T-cell (primary cell): ENCODE measurements around the gene CEP68. TPM values are rescaled to one million over a fixed set of nuclear protein-coding genes. Genes with fewer than 3 reads are reported as not detected.

Experiments used
- ATAC-seq, 4 experiments: fragments of 200-7000 bp in 3 of 4; fragments of 150-1000 bp in 1 of 4; cut with Tn5 transposase; replicated peaks in 1 of 4; 1 replicate in 3 of 4; 2 replicates in 1 of 4; pipeline ENCODE4 v1.10.0; 2021; ENCODE audit warnings: moderate library complexity in 3 of 4, mild to moderate bottlenecking in 2 of 4, moderate number of reproducible peaks in 1 of 4
- CTCF ChIA-PET, 2 donors: fragments of 300-600 bp; sonication (Branson Sonifier 250); formaldehyde crosslinking; loops; one replicate each; lab custom pipeline; 2022; ENCODE audit warnings: antibody characterized with exemption in 2 of 2; lab: Charles Lee
- POLR2A ChIA-PET, 2 donors: fragments of 300-600 bp; sonication (Branson Sonifier 250); formaldehyde crosslinking; loops; one replicate each; lab custom pipeline; 2022; ENCODE audit warnings: antibody characterized with exemption in 2 of 2; lab: Charles Lee
- DNase-seq, 35 experiments: peaks; one replicate each; pipeline versions ENCODE4 v3.0.0 to v3.0.0-alpha.2; 2013 to 2023
- H3K27ac ChIP-seq: one replicate; pipeline ENCODE4 v1.5.1; 2013; ENCODE audit warnings: low read length
- H3K27me3 ChIP-seq, 2 experiments: replicated peaks in 1 of 2; 1 replicate in 1 of 2; 2 replicates in 1 of 2; pipeline versions ENCODE4 v1.6.1 to v1.7.0; 2013; ENCODE audit warnings: low read length in 1 of 2, mixed read lengths in 1 of 2; ENCODE audit not compliant: control insufficient read depth in 2 of 2, insufficient read depth in 2 of 2; ENCODE audit errors: extremely low read depth in 1 of 2
- H3K36me3 ChIP-seq, 2 donors: 1 replicate in 1 of 2; 2 replicates in 1 of 2; pipeline versions ENCODE4 v1.6.1 to v1.7.0; 2013; ENCODE audit warnings: low read length in 1 of 2; ENCODE audit not compliant: control insufficient read depth in 2 of 2, insufficient read depth in 1 of 2; ENCODE audit errors: extremely low read depth in 1 of 2
- H3K4me1 ChIP-seq, 2 experiments: 1 replicate in 1 of 2; 2 replicates in 1 of 2; pipeline versions ENCODE4 v1.6.1 to v1.7.0; 2013; ENCODE audit warnings: low read length in 2 of 2, mixed read lengths in 1 of 2; ENCODE audit not compliant: insufficient read depth in 2 of 2, control insufficient read depth in 1 of 2; ENCODE audit errors: extremely low read depth in 1 of 2
- H3K4me3 ChIP-seq, 2 donors: 1 replicate in 1 of 2; 2 replicates in 1 of 2; pipeline versions ENCODE4 v1.5.1 to v1.7.0; 2013; ENCODE audit warnings: mild to moderate bottlenecking in 2 of 2, low read length in 1 of 2, moderate library complexity in 1 of 2; ENCODE audit not compliant: control insufficient read depth in 1 of 2; ENCODE audit errors: extremely low read depth in 1 of 2
- H3K9me3 ChIP-seq: 2 replicates; pipeline ENCODE4 v1.7.0; 2013
- H3K27ac Mint-ChIP-seq, 2 donors: one replicate each; pipeline ENCODE4 v1.8.0; 2020 to 2021; ENCODE audit warnings: mild to moderate bottlenecking in 2 of 2, mixed read lengths in 2 of 2
- H3K27me3 Mint-ChIP-seq, 2 donors: one replicate each; pipeline ENCODE4 v1.8.0; 2021 to 2022; ENCODE audit warnings: mixed read lengths in 2 of 2
- H3K36me3 Mint-ChIP-seq: one replicate; pipeline ENCODE4 v1.8.0; 2021; ENCODE audit warnings: mixed read lengths
- H3K4me1 Mint-ChIP-seq, 3 donors: one replicate each; pipeline ENCODE4 v1.8.0; 2020 to 2022; ENCODE audit warnings: mixed read lengths in 3 of 3, mild to moderate bottlenecking in 1 of 3
- H3K4me3 Mint-ChIP-seq, 3 donors: one replicate each; pipeline ENCODE4 v1.8.0; 2020 to 2022; ENCODE audit warnings: mild to moderate bottlenecking in 3 of 3, mixed read lengths in 3 of 3, moderate library complexity in 3 of 3
- H3K9me3 Mint-ChIP-seq, 3 donors: one replicate each; pipeline ENCODE4 v1.8.0; 2020 to 2022; ENCODE audit warnings: mixed read lengths in 3 of 3
- WGBS: methylation state at CpG from one replicate; pipeline ENCODE4 v1.1.5; 2013; ENCODE audit warnings: missing lambda C conversion rate; ENCODE audit not compliant: insufficient coverage; 5-methylcytosine and 5-hydroxymethylcytosine counted together
- total RNA-seq, 35 experiments: library from RNA in 6 of 35; stranded (reverse) in 6 of 35; fragments of 120-200 nt in 1 of 35; gene quantifications; one replicate each; pipeline versions ENCODE4 v1.2.1 to v1.2.4 and lab custom pipeline; 2013 to 2026

The CEP68 gene
- total RNA-seq, 5 donors from 2014 or later (not counting 1 experiment from before 2014, with no cell fraction given), result 24.1 to 41.4 (median 37.4) TPM

GRCh38 chr2:65072181-65072970 is 16.2 kb downstream of the CEP68 start:
- Mint-ChIP-seq H3K27ac (peak overlapping the region in 1 of 2 donors; percentile 6), H3K36me3 (peaks cover 27% of the 10 kb centered on the region), H3K27me3 (no peaks in the 10 kb centered on the region), H3K4me3 (no peak overlapping the region), H3K9me3 (no peaks in the 10 kb centered on the region), H3K4me1 (peaks cover 13 to 18% (median 17%) of the 10 kb centered on the region in 3 donors)
- peaks cover 0 to 14% of the 10 kb centered on the region in 2 experiments for H3K4me1 ChIP-seq
- 89% methylated on average over 19 of the region's 20 CpGs for WGBS
- H3K27me3 ChIP-seq, result no peaks in the 10 kb centered on the region
- no peak overlapping the region for H3K27ac ChIP-seq
- DNase-seq, result no peak
- ChIA-PET CTCF (interaction anchor here in 1 of 2 donors (1.3 kb wide), 1 partner anchor 14 kb away, joined by 3 read pairs; no protein-coding TSS in a partner anchor), POLR2A (interaction anchor here in 1 of 2 donors (0.6 kb wide), 1 partner anchor 13 kb away, joined by 4 read pairs; no protein-coding TSS in a partner anchor)
- peaks cover 0 to 71% of the 10 kb centered on the region in 2 donors for H3K36me3 ChIP-seq
- no peaks in the 10 kb centered on the region for H3K9me3 ChIP-seq
- no peak for ATAC-seq
- no peak overlapping the region for H3K4me3 ChIP-seq

DNA sequence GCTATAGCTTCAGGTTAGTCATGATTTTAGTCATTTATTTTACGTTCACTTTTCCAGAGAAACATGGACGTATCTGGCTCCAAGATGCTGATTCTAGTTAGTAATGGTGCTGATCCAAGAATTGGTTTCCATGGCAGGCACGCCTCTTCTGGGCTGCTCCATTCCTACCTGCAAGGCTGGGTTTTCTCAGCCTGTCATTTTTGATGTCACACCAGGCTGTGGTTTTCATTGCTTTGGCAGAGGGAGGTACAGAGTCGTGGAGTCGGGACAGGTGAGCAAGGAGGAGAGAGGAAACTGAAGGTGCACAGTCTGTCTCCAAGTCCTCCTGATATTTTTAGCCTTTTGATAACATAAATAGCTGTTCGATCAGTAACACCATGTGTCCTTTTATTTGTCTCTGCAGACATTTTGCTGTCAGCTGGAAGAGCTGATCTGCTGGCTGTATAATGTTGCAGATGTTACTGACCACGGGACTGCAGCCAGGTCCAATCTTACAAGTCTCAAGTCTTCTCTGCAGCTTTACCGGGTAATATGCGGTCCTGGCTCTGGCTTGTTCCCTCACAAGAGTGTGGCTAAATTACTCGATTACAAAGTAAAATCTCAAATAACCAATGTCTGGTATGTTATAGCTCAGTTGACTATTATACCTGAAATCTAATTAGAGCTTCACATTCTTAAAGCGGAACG is 17.8 kb downstream of the CEP68 start:
- H3K27ac ChIP-seq, result no peak overlapping the region
- peaks cover 0 to 82% of the 10 kb centered on the region in 2 donors for H3K36me3 ChIP-seq
- 87% methylated on average over 8 of the region's 12 CpGs for WGBS
- peaks cover 39% of the 10 kb centered on the region for H3K36me3 Mint-ChIP-seq
- peak overlapping the region in 1 of 2 donors; percentile 73 for H3K27ac Mint-ChIP-seq
- POLR2A ChIA-PET, result no interaction called here
- no peak for ATAC-seq
- H3K4me1 Mint-ChIP-seq, result peaks cover 0 to 5% (median 5%) of the 10 kb centered on the region in 3 donors
- H3K9me3 ChIP-seq, result no peaks in the 10 kb centered on the region
- no peaks in the 10 kb centered on the region for H3K4me1 ChIP-seq
- no peaks in the 10 kb centered on the region for H3K27me3 ChIP-seq
- H3K4me3 Mint-ChIP-seq, result no peak overlapping the region
- DNase-seq, result no peak
- CTCF ChIA-PET, result interaction anchor here (0.5 to 1.2 kb wide), 7 partner anchors 12 to 1058 kb away, joined by 3 to 7 read pairs (median 4); no protein-coding TSS in a partner anchor
- no peak overlapping the region for H3K4me3 ChIP-seq
- H3K9me3 Mint-ChIP-seq, result no peaks in the 10 kb centered on the region
- no peaks in the 10 kb centered on the region for H3K27me3 Mint-ChIP-seq

- H3K4me3 Mint-ChIP-seq, result no peak overlapping the region
- POLR2A ChIA-PET, result interaction anchor here in 1 of 2 donors (0.5 kb wide), 1 partner anchor 13 kb away, joined by 9 read pairs; no protein-coding TSS in a partner anchor
- 100% methylated on average over 1 of the region's 9 CpGs for WGBS
Measured at GRCh38 chr2:65075176-65075575, 19.0 kb downstream of the CEP68 start.

GRCh38 chr2:65075605-65076344 is 19.6 kb downstream of the CEP68 start:
- WGBS, result 96% methylated on average over 4 of the region's 5 CpGs
- no peaks in the 10 kb centered on the region for H3K4me1 ChIP-seq
- Mint-ChIP-seq H3K4me3 (no peak overlapping the region), H3K4me1 (no peaks in the 10 kb centered on the region), H3K36me3 (peaks cover 39% of the 10 kb centered on the region), H3K27ac (peak overlapping the region; percentile 43 to 46), H3K27me3 (no peaks in the 10 kb centered on the region), H3K9me3 (no peaks in the 10 kb centered on the region)
- DNase-seq (no peak), ATAC-seq (no peak)
- ChIA-PET POLR2A (no interaction called here), CTCF (interaction anchor here (0.6 kb wide), 2 partner anchors 10 to 95 kb away, joined by 3 to 4 read pairs; no protein-coding TSS in a partner anchor)
- no peak overlapping the region for H3K27ac ChIP-seq
- H3K4me3 ChIP-seq, result no peak overlapping the region
- H3K36me3 ChIP-seq, result peaks cover 0 to 69% of the 10 kb centered on the region in 2 donors
- no peaks in the 10 kb centered on the region for H3K27me3 ChIP-seq
- H3K9me3 ChIP-seq, result no peaks in the 10 kb centered on the region

More at GRCh38 chr2:65075176-65075575, 19.0 kb downstream of the CEP68 start:
- H3K27me3 Mint-ChIP-seq, result no peaks in the 10 kb centered on the region
- Histone ChIP-seq H3K27ac (no peak overlapping the region), H3K9me3 (no peaks in the 10 kb centered on the region), H3K4me3 (no peak overlapping the region), H3K4me1 (no peaks in the 10 kb centered on the region), H3K36me3 (peaks cover 0 to 75% of the 10 kb centered on the region in 2 donors), H3K27me3 (no peaks in the 10 kb centered on the region)
- no peaks in the 10 kb centered on the region for H3K9me3 Mint-ChIP-seq
- H3K36me3 Mint-ChIP-seq, result peaks cover 41% of the 10 kb centered on the region
- H3K27ac Mint-ChIP-seq, result no peak overlapping the region
- H3K4me1 Mint-ChIP-seq, result peaks cover 0 to 4% (median 3%) of the 10 kb centered on the region in 3 donors
- CTCF ChIA-PET, result no interaction called here
- DNase-seq, result no peak
- ATAC-seq, result no peak

DNA sequence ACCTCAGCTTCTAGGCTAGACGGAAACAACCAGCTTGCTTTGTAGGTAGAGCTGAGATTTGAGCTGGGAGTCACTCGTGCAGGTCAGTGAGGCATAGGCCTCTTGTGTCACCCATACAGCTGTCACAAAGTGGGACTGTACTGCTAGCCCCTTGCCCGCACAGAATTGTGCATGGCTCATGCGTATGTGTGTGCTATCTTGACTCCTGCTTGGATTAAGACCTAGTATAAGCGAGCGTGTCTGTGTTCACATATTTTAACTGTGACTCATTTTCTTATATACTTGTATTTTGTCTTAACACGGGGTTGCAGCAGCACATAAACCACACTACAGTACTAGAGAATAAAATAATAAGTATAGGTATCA is 20.1 kb downstream of the CEP68 start:
- no peaks in the 10 kb centered on the region for H3K9me3 Mint-ChIP-seq
- no peaks in the 10 kb centered on the region for H3K27me3 Mint-ChIP-seq
- peaks cover 34% of the 10 kb centered on the region for H3K36me3 Mint-ChIP-seq
- ChIA-PET CTCF (interaction anchor here (0.6 kb wide), 2 partner anchors 9 to 94 kb away, joined by 3 to 4 read pairs; no protein-coding TSS in a partner anchor), POLR2A (no interaction called here)
- ATAC-seq (no peak), DNase-seq (no peak)
- H3K4me1 Mint-ChIP-seq, result peaks cover 0 to 2% (median 2%) of the 10 kb centered on the region in 3 donors
- peak overlapping the region in 1 of 2 donors; percentile 22 for H3K27ac Mint-ChIP-seq
- Histone ChIP-seq H3K4me1 (no peaks in the 10 kb centered on the region), H3K27me3 (no peaks in the 10 kb centered on the region), H3K9me3 (no peaks in the 10 kb centered on the region), H3K27ac (no peak overlapping the region), H3K36me3 (peaks cover 0 to 67% of the 10 kb centered on the region in 2 donors), H3K4me3 (no peak overlapping the region)
- WGBS, result 91% methylated on average over 4 of the region's 7 CpGs
- H3K4me3 Mint-ChIP-seq, result no peak overlapping the region
